Hematopoietic multipotent progenitor cell treated with erythropoietin and hydrocortisone succinate and interleukin-3 and kit ligand, for 17 days (in vitro differentiated cells): Measurements from ENCODE around the gene MAP7D3.
"Not testable (repeated sequence)": the region's sequence is repeated elsewhere in the genome, so short reads cannot be mapped to it uniquely, and the experiment has no call there.

Experiments used
- DNase-seq: peaks from one replicate; pipeline ENCODE4 v3.0.0-alpha.2; 2015; ENCODE audit warnings: low spot score

Gene MAP7D3, protein sequence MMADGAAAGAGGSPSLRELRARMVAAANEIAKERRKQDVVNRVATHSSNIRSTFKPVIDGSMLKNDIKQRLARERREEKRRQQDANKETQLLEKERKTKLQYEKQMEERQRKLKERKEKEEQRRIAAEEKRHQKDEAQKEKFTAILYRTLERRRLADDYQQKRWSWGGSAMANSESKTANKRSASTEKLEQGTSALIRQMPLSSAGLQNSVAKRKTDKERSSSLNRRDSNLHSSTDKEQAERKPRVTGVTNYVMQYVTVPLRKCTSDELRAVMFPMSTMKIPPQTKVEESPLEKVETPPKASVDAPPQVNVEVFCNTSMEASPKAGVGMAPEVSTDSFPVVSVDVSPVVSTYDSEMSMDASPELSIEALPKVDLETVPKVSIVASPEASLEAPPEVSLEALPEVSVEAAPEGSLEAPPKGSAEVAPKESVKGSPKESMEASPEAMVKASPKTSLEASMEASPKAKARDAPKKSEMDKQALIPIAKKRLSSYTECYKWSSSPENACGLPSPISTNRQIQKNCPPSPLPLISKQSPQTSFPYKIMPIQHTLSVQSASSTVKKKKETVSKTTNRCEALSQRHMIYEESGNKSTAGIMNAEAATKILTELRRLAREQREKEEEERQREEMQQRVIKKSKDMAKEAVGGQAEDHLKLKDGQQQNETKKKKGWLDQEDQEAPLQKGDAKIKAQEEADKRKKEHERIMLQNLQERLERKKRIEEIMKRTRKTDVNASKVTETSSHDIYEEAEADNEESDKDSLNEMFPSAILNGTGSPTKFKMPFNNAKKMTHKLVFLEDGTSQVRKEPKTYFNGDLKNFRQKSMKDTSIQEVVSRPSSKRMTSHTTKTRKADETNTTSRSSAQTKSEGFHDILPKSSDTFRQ

DNA sequence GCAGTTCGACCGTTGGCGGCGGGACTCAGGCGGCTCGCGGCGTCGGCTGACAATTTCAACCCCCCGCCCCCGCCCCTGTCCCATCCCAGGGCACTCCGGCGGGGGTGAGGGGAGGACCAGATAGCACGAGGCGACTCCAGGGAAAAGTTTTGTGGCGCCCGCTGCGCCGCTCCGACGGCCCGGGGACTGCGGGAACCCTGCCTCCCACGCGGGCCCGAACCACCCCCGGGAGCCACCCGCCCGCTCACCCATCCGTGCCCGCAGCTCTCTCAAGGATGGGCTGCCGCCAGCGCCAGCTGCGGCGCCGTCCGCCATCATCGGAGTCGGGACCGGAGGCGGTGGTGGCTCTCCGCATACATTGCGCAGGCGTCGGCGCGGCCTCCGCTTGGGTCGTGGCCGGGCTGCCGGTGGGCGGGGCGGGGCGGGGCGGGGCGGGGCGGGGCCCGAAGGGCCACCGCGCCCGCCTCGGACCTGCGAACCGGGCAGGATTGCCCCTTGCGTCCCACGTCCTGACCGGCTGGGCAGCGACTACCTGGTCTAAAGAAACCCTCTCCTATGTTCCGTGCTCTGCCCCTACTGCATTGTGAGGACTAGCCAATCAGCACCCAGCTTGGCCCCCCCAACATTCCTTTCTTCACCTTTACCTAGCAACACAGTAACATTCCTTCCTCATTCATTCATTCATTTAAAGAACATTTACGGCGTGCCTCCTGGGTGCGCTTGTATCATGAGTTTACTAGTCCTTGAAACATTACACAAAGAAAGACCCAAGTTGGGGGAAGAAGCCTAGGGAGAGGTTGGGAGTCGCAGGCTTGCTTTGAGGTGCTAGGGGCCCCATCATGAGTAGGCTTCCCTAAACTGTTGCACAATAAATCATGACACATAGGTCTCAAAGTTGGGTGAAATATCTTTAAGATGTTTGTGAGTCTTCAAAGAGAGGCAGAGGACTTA is at the start of gene MAP7D3:
Gene MAP7D3 (minus strand): TSS at position 360 of the 951 bp plus-strand sequence. CDS start 42 bp downstream, at position 318.
- DNase-seq, result peak; percentile 6

DNA sequence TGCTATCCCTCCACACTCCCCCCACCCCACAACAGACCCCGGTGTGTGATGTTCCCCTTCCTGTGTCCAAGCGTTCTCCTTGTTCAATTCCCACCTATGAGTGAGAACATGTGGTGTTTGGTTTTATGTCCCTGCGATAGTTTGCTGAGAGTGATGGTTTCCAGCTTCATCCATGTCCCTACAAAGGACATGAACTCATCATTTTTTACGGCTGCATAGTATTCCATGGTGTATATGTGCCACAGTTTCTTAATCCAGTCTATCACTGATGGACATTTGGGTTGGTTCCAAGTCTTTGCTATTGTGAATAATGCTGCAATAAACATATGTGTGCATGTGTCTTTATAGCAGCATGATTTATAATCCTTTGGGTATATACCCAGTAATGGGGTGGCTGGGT is 49.5 kb upstream of the MAP7D3 start, which contains the start of gene ADGRG4:
Gene ADGRG4 (plus strand): TSS at position 243 of the 400 bp plus-strand sequence. CDS start 7,815 bp downstream, outside the sequence.
- DNase-seq, result not testable (repeated sequence)

DNA sequence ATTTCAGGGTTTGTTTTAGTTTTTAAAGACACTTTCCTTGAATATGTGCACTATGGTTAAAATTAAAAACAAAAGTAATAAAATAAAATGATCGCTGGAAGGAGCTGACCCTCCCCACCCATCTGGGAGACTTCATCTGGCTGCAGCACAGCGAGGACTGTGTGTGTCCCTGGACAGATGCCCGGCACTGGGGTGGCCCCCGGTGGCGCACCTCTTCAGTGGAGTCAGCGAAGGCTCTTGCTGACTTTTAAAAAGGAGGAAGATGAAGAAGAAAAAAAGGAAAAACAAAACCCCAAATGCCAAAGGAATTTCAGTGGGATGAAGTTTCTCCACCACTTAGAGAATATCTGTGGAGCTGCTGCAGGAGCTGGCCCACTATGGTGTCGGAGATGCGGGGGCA is 44.2 kb upstream of the MAP7D3 start:
- no peak for DNase-seq

DNA sequence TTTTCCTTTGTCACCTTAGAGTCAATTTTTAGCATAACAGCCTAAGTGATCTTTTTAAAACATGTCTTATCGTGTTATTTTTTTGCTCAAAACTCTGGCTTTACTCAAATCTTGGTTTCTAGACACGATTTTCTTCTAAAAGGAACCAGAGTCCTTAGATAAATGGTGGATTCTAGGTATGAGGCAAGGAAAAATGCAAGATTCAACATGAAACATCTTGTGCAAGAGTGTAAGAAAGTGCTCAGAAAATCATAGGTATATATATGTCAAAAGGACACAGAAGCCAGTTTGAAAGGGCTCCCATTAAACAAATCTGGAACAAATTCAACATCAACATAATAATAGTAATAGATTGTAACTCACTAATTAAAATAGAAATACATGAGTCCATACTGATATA is 41.5 kb upstream of the MAP7D3 start:
- DNase-seq, result no peak

DNA sequence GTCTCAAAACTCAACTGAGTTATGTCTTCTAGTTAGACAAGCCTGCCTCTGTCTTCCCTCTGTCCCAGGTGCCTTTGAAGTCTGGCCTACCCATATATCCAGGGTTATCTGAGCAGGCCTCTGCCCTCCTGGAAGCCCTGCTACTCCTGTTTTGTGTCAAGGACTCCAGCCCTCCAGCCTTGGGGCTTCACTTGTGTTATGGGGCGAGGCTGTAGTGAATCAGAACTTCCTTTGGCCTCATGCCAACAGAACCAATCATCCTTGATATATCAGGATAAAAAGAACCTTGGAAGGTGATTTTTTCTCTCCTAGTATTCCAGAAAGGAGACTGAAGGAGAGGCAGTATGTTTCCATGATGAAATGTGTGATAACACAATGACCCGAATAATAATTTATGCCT is 40.6 kb upstream of the MAP7D3 start:
- DNase-seq, result no peak

DNA sequence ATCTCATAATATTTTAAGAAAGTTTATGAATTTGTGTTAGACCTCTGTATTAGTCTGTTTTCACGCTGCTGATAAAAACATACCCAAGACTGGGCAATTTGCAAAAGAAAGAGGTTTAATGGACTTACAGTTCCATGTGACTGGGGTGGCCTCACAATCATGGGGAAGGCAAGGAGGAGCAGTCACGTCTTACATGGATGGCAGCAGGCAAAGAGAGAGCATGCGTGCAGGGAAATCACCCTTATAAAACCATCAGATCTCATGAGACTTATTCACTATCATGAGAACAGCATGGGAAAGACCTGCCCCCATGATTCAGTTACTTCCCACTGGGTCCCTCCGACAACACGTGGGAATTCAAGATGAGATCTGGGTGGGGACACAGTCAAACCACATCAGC is 35.2 kb upstream of the MAP7D3 start:
- DNase-seq, result not testable (repeated sequence)

DNA sequence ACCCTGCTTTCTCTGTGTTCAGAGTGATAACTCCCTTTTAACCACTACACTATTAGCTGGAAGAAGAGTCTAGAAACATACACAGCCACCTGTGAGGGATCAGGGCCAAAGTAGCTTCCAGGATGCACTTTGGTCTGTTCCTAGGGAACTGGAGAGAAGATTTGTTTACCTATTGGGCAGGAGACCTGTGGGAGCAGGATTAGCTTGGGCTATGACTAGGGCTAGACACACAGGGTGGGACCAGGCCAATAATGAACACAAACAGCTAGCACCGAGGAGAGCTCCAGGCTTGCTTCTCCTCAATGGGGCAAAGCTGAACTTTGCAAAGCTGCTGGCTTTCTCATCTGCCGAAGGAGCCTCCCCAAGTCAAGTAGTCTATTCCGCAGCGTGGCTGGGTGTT is 24.4 kb upstream of the MAP7D3 start:
- DNase-seq, result no peak

DNA sequence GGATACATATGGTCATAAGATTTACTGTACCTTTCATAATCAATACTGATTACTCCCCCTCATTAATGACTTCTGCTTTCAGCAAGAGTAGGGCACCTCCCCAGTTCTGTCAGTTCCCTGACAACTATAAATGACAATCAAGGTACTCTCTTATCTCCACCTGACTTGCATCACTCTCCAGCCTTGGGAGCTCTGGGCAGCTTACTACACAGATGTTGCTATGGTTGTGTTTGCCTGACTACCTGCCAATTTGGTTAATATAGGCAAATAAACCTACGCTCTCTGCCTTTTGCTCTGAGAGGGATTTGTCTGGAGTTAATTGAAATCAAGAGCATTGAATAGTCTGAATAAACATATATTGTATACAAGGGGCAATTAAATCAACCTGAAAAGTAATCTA is 22.8 kb upstream of the MAP7D3 start:
- DNase-seq, result no peak

DNA sequence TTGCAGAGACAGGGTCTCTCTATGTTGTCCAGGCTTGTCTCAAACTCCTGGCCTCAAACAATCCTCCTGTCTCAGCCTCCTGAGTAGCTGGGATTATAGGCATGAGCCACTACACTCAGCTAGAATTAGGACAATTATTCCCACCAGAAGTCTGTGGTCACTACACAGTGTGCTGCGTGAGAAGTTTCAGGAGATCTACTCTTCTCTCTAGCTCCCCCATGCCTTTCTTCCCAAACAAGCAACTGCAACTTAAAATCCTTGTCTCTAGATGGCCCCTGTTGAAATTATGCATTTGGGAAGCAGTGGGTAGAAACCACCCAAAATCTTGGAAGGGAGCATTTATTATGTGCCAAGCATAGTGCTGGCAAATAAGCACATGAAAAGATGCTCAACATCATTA is 21.1 kb upstream of the MAP7D3 start:
- DNase-seq, result no peak

DNA sequence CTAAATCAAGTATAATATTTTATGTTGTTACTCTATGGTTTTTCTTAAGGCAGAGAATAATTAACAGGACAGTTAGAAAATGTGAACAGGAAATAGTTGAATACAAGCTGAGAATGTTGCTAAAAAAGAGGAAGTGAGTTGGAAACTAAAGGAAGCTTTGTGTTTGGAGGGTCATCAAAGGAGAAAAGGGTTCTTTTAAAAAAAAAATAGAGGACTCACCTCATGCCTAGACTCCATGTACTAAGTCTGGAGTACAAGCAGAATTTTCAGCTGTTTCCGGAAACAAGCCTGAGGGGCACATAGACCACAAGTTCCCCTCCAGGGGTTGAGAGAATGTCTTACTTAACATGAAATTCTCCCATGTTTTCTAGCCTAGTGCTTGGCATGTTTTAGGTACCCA is 20.1 kb upstream of the MAP7D3 start:
- no peak for DNase-seq

DNA sequence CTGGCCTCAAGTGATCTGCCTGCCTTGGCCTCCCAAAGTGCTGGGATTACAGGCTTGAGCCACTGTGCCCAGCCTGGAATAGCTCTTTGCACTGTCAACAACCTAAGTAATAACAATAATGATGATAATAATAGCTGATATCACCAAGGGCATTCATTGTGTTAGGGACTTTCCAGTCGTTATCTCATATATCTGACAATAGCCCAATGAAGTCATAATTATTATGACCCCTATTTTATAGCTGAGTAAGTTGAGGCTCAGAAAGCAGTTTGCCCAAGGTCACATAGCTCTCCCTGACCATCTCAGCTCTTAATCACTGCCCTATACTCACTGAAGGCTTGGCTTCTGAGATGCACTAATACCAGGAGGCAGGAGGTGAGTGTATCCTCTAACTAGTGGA is 18.7 kb upstream of the MAP7D3 start:
- no peak for DNase-seq

DNA sequence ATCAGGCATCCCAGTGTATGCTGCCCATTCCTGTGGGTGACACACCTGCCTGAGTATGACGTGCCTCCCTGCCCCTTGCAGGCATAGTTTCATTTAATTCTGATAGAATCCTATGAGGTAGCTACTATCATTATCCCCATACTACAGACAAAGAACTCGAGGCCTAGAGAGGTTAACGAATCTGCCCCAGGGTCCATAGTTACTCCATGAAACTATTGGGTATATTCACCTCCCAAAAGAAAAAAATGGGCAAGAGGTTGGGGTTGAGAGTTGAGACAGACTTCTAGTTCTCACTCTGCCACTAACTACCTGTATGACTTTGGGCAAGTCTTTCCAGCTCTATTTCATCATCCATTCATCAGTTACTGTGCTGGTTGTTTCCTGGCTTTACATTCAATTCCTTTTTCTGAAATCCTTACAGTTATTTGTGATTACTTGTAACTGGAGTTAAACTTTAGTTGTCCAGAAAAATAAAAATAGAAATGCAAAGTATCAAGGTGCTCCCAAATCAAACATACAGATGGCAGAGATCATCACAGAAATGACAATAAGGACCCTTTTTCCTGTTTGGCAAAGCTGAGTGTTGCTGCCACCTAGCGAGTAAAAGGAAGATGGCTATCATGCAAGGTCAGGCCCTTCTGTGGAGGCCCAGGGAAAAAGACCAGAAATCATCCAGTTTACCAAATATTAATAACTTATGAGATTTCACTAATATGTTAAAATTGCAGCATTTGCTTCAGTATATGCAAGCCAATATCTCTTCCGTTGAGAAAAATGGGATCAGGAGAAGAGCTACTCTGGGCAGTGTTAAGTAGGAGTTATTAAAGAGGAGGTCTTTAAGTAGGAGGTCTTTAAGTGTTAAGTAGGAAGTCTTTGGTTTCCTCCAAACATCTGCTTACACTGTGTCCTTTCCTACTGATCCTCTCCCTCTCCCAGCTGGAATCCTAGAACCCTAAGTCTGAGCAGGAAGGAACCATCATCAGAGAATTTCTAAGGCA is 17.1 kb upstream of the MAP7D3 start:
- peak; percentile 7 for DNase-seq

DNA sequence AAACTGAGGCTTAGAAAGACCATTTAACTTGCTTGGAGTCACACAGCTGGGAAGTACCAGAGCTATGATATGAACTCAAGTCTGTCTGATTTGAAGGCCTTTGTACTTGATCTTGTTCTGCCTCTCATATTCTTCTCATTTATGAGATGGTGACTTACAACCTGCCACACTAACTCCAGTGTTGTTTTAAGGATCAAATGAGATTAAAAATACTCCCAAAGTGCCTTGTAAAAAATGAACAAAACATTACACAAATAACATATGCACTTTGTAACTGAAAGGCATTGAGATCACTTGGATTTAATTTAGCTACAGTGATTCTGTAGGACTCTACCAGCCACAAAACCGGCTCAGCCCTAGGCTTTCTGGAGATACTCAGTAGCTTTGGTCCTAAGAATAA is 15.6 kb upstream of the MAP7D3 start:
- DNase-seq, result no peak

DNA sequence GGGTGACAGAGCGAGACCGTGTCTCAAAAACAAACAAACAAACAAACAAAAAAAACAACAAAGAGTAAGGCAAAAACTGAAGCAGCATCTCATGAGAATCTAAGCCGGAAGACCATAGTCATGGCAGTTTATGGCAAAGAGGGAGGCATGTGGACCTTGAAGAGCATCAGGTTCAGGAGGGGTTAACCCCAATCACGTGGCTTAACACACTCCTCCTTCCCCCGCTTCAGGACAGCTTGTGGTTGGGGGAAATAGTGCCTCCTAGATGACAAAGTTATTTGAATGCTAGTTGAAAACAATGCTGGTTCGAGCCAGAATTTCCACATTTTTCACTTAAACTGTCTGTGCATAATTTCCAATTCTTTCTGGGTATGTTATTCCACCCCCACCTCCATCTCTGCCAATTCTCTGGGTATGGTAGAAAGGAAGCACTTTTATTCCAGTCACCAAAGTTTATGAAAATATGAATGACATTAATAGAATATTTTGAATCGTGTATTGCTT is 11.7 kb upstream of the MAP7D3 start:
- no peak for DNase-seq

DNA sequence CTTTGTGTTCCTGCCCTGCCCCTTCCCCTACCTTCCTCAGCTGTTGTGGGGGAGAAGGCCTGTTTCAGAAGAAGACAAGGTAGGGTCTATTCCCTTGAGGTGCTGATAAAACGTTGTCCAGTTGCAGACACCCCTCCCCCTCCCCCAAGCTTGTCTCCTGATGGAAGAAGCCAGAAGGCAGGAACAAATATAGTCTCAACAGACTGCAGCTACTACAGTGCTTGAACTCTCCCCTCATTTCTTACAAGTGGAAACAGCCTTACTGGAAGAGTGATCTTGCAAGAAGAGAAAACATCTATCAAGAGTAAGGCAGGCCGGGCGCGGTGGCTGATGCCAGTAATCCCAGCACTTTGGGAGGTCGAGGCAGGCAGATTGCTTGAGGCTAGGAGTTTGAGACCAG is 11.0 kb upstream of the MAP7D3 start:
- no peak for DNase-seq

DNA sequence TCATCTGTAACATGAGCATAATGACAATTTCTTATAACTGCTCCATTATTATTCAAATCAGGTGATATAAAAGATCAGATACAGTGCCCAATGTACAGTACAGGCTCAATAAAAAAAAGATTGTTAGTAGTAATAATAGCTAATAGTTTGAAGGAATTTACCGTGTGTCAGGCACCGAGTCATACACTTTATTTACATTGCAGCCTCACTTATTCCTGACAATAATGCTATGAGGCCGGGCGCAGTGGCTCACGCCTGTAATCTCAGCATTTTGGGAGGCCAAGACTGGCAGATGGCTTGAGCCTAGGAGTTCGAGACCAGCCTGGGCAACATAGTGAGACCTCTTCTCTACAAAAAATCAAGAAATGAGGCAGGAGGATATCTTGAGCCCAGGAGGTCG is 10.1 kb upstream of the MAP7D3 start:
- DNase-seq, result no peak

DNA sequence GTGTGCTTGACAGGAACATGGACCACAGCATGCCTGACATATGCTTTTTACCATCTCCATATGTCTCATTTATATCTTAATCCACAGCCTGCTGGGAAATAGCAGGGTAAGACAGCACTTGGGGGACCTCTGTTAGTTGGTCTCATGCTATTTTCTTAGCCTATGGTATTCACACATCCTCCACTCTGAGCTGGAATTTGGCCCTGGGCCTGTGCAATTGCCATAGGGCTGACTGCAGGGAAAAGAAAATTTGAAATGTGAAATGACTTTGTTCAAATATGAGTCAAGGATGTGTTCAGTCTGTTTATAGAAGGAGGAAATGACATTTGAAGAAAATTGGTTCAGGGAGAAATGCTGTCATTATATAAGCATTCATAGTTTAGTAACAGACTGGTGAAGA is 9.6 kb upstream of the MAP7D3 start:
- DNase-seq, result no peak

DNA sequence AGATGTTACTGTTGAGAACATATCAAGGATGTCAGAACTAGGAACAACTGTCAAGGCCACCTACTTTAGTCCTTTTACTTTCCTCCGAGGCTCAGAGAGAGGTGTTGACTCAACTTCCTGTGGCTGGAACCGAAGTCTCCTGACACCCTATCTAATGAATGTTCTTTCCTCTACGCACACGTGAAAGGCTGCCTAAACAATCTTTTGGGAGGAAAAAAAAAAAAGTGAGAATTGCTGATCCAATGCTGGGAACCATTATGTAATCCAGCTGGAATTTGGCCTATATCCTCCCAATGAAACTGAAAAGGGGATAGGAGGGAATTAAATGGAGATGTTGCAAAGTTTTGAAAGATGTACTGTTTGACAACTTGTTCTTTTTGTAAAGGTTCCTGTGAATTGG is 8.3 kb upstream of the MAP7D3 start:
- no peak for DNase-seq

DNA sequence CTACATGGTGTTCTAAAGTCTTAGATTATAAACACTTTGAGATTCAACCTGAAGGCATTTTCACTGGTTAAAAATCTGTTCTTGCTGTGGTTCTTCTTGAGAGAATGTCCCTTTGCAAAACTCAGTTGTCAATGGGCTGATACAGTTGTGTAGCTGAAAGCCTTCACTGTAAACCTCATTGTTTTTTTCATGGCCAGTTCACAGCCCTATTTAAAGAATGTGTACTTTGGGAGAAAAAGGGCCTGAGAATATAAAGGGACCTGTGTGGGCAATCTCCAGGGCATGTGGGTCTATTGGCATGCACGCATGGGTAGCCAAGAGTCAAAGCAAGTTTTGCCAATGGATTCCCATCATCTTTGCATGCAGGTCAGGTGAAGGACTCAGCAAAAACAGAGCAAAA is 7.8 kb upstream of the MAP7D3 start:
- DNase-seq, result no peak

DNA sequence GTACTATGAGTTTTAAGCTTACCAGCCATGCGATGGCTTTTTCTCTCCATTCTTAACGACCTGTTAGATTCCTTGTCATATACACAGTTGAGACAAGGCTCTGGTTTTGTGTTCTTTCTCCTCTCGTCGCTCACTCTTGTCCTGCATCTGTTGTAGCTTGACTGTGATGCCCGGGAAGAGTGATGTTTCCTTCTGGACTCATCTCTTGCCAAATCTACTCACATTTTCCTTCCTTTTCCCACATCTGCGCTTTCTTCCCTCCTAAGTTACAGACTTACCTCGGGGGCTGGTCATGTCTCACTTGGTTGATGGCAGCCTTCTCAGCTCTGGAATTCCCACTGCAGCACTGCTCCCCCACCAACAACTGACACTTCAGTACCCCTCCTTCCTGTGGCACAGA is 4.8 kb upstream of the MAP7D3 start:
- DNase-seq, result no peak

DNA sequence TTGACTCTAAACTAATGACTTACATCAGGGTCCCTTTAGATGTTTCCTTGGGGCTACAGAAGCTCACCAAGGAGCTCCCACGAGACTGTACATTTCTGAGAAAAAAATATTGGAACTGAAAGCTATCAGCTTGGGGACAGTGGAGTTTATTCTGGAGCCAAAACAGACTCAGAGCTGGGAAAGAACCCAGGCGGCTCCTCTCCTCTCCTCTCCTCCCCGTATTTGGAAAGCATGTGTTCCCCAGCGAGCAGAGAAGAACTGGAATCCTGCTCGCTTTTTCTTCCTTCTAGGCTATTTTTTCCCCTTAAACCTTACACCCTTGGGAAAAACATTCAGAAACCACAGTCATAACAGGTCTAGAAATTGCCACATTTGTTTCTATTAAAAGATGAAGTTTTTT is 4.3 kb upstream of the MAP7D3 start:
- DNase-seq, result no peak
